Subcutaneous abdominal adipose tissue (tissue), 5 donors: ENCODE data around the gene GCNT1.

ENCODE experiments used
- H3K27ac ChIP-seq: one replicate; pipeline ENCODE4 v1.7.0; 2013; ENCODE audit warnings: low read depth, mild to moderate bottlenecking, inconsistent platforms, low read length, moderate library complexity
- H3K27me3 ChIP-seq, 5 donors: one replicate each; pipeline ENCODE4 v1.7.0; 2013; ENCODE audit warnings: low read length in 5 of 5, inconsistent platforms in 1 of 5; ENCODE audit not compliant: control insufficient read depth in 5 of 5, insufficient read depth in 4 of 5
- H3K36me3 ChIP-seq, 5 donors: one replicate each; pipeline ENCODE4 v1.7.0; 2013; ENCODE audit warnings: low read length in 5 of 5; ENCODE audit not compliant: control insufficient read depth in 5 of 5, insufficient read depth in 5 of 5
- H3K4me1 ChIP-seq, 5 donors: one replicate each; pipeline ENCODE4 v1.7.0; 2013; ENCODE audit warnings: low read length in 5 of 5, mild to moderate bottlenecking in 3 of 5, moderate library complexity in 1 of 5; ENCODE audit not compliant: control insufficient read depth in 5 of 5, insufficient read depth in 5 of 5
- H3K4me3 ChIP-seq, 5 donors: one replicate each; pipeline ENCODE4 v1.7.0; 2013; ENCODE audit warnings: low read length in 5 of 5, low read depth in 1 of 5
- H3K9ac ChIP-seq, 5 donors: one replicate each; pipeline ENCODE4 v1.7.0; 2013; ENCODE audit warnings: low read length in 5 of 5, mild to moderate bottlenecking in 4 of 5, moderate library complexity in 3 of 5
- H3K9me3 ChIP-seq, 5 donors: one replicate each; pipeline ENCODE4 v1.7.0; 2013; ENCODE audit warnings: low read length in 5 of 5; ENCODE audit not compliant: control insufficient read depth in 5 of 5
- donor health status: healthy.
- donor health status: healthy.
- donor health status: healthy.
- donor health status: healthy.
- donor health status: healthy.

The GCNT1 gene

GRCh38 chr9:76552751-76553455 is 93.9 kb downstream of the GCNT1 start:
- Histone ChIP-seq H3K4me3 (no peak overlapping the region), H3K36me3 (no peaks in the 10 kb centered on the region), H3K27me3 (no peaks in the 10 kb centered on the region), H3K4me1 (no peaks in the 10 kb centered on the region), H3K9ac (no peak overlapping the region), H3K27ac (no peak overlapping the region), H3K9me3 (no peaks in the 10 kb centered on the region)

GRCh38 chr9:76553680-76554079 is 94.7 kb downstream of the GCNT1 start:
- H3K9ac ChIP-seq: no peak overlapping the region
- H3K36me3 ChIP-seq: no peaks in the 10 kb centered on the region
- no peak overlapping the region for H3K27ac ChIP-seq
- no peaks in the 10 kb centered on the region for H3K9me3 ChIP-seq
- no peaks in the 10 kb centered on the region for H3K4me1 ChIP-seq
- H3K4me3 ChIP-seq: no peak overlapping the region
- no peaks in the 10 kb centered on the region for H3K27me3 ChIP-seq
